UCSD-AML1 (cell line): ENCODE measurements around the gene FN3K.

ENCODE experiments used
- DNase-seq: peaks from one replicate; lab custom pipeline; 2025; ENCODE audit not compliant: unreplicated experiment; lab: John Stamatoyannopoulos, UW

The FN3K gene

DNA sequence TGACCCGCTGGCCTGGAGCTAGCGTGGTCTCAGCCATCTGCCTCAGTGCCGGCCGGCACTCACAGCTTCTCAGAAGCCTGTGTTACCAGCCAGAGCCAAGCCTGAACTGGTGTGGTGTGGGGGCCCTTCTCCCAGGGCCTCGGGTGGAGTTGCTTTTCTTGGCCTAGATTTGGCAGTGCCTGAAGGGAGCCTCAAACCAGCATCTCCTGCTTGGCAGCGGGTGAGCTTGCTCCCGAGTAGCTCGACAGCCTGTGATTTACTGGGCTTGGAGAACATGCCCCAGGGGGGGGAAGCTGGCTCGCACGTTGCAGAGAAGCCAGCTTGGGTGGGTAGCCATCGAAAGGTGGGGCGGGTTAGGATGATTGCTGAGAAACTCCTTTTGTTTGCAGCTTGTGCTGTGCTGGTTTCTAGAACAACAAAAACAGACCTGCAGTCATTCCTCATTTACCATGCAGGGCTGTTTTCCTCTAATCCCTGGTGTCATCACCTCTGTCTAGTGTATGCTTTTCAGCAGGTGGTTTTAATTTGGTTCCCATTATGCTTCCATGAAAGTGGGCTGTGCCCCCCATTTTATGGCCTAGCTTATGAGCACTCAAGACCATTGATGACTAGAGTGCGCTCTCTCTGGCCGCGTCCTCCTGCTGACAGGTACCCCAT, 58.7 kb downstream of the FN3K start:
- DNase-seq, result no peak

DNA sequence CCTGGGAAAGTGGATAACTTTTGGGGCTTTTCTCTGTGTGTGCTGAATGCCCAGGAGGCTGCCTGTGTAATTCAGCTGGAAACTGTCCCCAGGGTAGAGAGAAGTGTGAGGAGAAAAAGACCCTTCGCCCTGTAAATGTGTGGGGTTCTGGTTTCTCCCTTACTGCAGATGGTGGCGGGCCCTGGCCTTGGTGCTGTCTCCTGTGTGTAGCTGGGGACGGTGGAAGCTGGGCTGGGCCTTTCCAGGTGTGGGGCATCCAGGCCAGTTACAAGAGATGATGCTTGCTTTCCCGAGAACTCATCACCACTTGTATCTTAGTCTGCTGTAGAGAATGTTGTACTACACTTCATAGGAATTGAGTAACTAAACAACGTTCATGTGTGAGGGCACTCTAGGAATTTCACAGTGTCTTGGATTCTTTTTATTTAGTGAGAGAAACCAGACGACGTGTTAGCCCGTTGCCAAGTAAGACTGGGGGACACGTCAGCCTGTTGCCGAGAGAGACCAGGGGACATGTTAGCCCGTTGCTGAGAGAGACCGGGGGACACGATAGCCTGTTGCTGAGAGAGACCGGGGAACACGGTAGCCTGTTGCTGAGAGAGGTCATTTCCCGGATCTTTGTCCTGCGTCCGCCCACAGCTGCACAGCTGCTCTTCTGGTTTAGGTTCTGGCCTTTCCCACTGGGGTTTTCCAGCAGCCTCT, 59.5 kb downstream of the FN3K start:
- DNase-seq, result no peak

DNA sequence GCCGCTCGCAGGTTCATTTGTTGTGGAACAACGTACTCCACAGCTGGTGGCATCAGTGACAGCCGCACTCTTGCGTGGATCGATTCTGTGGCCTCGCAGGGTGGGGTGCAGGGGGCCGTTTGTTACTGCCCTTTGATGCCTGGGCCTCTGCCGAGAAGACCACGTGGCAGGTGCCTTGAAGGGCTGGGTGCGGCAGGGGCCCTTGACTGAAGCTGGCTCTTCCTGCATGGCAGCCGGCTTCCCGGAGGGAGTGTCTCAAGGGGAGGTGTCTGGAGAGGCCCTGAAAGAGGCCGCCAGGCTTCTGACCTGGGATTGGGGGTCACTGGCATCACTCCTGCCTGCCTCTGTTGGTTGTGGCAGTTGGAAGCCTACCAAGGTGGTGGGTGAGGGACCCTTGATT, 60.2 kb downstream of the FN3K start:
- no peak for DNase-seq

DNA sequence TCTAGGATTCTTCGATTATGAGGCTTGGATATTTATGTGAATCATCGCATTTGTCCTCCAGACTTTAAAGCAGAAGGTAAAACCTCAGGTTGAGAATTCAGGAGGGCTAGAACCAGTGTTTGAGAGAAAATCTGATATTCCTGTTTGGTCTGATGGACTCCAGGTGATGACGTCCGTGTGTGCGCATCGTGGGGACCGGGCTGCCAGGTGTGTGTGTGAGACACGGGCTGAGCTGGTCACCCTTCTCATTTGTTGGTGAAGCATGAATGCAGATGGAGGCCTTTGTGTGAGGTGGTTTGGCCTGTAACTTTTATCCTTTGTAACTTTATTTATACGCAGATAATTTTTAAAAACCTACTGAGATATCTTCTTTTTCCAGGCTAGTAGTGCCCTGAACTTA, 61.6 kb downstream of the FN3K start:
- DNase-seq, result no peak

DNA sequence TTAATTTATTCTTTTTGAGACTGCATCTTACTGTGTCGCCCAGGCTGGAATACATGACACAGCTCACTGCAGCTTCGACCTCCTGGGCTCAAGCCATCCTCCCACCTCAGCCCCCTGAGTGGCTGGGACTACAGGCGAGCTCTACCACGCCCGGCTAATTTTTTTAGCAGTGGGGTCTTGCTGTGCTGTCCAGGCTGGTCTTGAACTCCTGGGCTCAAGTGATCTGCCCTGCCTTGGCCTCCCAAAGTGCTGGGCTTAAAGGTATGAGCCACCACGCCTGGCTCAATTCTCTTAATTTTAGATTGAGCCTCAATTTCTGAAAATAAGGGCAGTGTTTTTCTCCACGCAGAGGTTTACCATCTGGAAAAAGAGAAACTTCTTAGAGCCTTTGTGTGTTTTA, 63.3 kb downstream of the FN3K start:
- no peak for DNase-seq

DNA sequence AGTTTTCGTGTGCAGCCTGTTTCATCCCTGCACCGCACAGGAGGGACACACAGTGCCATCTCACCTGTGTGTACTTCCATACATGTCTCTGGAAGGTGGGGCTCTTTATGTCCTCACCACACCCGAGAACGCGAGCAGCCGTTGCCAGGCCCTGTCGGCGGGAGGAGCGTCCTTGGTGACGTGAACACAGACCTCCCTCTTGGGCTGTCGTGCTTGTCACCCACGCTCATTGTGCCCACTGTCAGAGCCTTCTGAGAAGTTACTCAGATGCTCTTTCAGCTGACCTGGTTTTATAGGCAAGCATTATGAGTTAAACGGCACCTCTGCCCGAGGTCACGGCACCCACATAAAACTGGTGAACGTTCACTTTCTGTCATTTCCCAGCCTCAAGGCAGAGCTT, 64.2 kb downstream of the FN3K start:
- no peak for DNase-seq
